Activated T-cell treated with anti-CD3 and anti-CD28 coated beads for 1 hour (primary cell): ENCODE measurements around the gene TUSC2.

Experiments used
- DNase-seq: peaks from one replicate; pipeline ENCODE4 v3.0.0-alpha.2; 2020; ENCODE audit warnings: low read depth

The TUSC2 gene, protein sequence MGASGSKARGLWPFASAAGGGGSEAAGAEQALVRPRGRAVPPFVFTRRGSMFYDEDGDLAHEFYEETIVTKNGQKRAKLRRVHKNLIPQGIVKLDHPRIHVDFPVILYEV

GRCh38 chr3:50327943-50328691, at the start of gene TUSC2:
Gene TUSC2, minus strand, starts transcription at chr3:50328223. Its CDS starts 124 bp downstream, at chr3:50328099.
- peak; percentile 93 for DNase-seq

DNA sequence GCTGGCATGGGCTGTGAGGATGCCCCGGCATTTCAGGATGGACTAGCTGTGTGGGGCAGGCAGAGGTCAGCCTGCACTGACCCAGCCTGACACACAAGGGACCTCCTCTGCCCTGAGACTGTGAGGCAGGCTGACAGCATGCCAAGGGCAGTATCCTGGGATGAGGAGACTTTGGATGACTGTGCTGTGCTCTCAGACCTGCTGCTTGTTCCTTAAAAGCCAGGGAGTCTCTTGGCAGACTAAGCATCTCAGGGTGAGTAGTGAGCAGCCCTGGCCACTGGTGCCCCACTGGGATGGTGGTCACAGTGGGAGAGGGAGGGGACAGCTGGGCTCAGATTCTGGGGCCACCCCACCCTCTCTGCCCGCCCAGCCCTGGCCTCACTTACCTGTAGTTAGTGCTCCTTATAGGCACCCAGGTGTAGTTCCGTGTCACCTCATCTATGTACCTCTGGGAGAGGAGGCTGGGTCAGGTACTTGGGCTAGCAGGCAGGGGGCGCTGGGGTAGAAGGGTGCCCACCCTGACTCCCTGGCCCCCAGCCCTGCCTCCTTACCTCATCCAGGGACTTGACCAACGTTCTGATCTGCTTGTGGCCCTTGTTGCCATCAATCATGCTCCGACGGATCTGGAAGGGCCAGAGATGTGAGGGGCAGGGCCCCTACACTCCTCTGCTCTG, 47.4 kb upstream of the TUSC2 start:
- no peak for DNase-seq

DNA sequence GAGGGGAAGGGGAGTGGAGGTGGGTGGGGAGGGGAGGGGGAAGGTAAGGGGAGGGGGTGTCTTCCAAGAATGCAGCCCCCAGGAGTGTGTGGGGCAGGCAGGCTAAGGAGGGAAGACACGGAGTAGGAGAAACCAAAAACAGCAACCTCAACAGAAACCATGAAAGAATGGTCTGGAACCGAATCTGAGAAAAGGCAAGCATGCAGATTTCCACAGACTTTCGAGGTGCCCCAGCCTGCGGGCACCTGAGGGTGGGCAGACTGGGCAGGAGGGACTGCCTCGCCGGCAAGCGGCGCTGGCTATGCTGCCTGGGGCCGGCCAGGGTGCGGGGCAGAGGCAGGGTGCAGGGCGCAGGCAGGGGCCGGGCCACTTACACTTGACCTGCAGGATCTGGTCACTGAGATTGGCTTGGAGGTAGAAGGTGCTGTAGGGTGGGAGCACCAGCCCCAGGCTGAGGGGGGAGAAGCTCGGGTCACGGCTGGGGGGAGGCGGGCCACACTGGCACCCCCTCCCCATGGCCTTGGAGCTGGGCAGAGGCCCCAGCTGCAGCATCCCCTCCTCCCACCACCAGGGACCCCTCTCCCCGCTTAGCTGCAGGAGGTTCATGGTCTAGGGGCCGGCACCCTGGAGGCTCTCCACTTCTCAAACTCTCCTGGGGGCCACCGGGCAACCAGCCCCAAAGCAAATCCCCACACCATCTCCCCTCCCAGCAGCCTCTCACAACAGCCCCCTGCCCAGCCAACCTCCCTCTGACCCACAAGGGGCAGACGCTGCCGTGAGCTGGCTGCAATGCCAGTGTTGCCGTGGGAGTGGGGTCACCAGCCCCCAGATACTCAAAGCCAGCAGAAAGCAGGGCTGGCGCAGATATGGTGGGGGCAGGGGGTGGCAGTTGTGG, 46.6 kb upstream of the TUSC2 start:
- DNase-seq = no peak

DNA sequence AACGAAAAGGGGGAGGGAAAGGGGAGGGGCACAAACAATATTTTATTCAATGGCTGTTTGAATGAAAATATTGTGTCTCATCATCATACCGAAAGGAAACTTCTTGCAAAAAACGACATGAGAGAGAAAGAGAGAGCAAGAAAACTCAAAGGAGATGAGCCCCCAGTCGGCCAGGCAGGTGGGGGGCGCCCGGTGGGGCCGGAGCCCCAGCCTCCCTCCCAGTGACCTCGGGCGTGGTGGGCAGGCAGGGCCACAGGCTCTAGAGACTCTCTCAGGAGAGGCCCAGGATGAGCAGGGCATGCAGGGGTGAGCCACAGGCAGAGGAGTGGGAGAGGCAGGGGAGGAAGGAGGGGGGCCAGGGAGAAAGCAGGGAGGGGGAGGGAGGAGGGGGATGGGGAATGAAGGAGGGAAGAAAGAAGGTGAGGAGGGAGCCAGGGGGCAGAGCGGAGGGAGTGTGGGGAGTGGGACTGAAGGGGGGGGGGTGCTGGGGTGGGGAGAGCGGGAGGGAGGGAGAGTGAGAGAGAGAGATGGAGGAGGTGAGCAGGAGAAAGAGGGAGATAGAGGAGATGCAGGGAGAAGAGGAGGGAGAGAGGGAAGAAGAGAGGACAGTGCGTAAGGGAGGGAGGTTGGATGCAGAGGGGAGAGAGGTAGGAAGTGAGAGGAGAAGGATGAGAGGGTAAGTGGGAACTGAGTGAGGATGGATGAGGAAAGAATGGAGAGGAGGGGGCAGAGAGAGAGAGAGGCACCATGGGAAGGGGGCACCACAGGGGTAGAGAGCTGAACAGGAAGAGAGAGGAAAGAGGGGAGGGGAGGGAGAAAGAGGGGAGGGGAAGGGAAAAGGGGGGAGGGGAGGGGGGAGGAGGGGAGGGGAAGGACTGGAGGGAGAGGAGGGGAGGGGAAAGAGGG, 45.4 kb upstream of the TUSC2 start:
- no peak for DNase-seq

DNA sequence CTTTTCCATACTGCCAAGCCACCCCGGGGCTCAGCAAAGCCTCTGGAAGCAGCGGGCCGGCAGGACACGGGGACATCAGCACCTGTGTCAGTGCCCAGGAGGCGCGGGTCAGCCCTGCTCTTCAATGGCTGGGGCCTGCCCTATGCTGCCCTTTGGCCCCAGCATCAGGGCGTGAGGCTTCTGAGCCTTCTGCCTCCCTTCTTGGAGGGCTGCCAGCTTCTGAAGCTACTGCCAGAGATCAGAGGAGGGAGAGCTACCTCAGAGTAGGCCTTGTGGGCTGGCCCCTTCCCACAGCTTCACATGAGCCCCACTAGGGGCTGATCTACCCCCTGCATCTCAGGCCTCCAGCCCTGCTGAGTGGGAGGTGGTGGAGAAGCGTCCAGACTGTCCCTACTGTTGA, 44.3 kb upstream of the TUSC2 start:
- no peak for DNase-seq

GRCh38 chr3:50371133-50371685, 43.2 kb upstream of the TUSC2 start:
- DNase-seq = no peak

DNA sequence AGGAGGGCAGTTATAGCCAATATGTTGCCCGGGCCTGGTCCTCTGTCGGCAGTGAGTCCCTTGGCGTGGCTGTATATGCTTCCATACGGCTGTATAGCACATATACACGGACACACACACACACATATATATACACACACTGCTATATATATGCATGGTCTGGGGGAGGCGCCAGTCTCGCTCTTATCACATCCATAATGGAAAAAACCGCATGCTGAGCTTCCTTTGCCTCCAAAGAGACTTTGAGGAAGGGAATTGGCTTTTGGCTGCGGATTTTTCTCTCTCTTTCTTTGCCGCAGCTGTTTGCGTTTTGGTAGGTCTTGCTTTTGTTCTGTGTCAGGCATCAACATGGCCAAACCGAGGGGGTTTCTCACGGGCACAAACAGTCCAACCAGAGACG, 42.6 kb upstream of the TUSC2 start:
- DNase-seq = no peak

GRCh38 chr3:50369012-50369670, 41.1 kb upstream of the TUSC2 start:
- DNase-seq = no peak

GRCh38 chr3:50365842-50366220, 37.8 kb upstream of the TUSC2 start:
- no peak for DNase-seq

GRCh38 chr3:50365080-50365841, 37.2 kb upstream of the TUSC2 start:
- DNase-seq = peak; percentile 93

- no peak for DNase-seq
These were observed 36.6 kb upstream of the TUSC2 start for GRCh38 chr3:50364573-50365079.

DNA sequence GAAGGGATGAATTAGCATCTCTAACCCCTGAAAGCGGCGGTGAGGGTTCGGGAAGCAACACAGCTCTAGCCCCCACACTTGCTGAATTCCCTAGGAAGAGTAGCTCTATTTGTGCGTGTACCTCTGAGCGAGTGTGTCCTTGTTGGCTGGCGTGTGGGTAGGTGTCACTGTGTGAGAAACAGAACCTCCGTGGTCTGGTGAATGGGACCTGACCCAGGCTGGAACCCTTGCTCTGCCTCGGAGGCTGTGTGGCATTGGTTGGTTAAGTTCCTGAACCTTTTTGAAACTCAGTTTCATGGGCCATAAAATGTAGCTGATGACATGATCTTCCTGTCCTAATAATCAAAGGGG, 31.7 kb upstream of the TUSC2 start:
- DNase-seq = no peak

DNA sequence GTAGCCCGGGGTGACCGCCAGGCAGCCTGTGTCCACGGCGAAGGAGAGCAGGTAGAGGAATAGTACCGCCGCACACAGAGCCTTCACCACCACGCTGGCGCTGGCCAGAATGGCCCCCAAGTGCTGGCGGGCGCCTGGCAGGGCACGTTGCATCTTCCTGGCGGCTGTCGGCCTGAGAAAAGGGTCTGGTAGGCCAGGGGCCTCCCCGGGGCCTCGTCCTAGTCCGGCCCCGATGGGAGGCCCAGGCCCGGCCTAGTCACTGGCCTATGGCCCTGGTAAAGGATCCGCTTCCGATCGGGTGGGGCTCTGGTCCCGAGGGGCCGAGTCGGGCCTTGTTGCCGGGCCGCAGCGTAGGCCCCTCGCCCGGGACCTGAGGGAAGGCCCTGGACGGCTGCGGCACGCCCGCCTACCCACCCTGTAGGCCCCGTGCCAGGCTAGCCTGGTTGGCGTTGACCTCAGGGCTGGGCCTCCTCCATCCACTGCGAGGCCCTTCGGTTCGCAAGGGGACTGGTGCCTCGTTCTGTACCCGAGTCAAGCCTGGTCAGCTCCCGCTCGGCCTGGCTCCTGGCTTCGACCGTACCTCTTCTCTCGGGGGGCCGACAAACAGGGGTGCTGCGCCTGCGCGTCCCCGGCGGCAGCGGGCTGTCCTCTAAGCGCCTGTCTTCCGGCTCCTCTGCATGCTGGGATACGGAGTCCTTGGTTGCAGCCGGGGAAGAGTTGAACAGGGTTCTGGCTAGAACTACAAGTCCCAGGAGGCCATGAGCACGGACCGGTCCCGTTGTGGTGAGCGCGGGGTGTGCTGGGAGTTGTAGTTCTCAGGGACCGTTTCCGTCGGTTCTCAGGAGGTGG, 31.1 kb upstream of the TUSC2 start, which contains the start of gene TMEM115:
TSS of gene TMEM115 (minus strand) at position 611 of the 849 bp plus-strand sequence. CDS start at position 153, 458 bp downstream.
- peak; percentile 89 for DNase-seq

DNA sequence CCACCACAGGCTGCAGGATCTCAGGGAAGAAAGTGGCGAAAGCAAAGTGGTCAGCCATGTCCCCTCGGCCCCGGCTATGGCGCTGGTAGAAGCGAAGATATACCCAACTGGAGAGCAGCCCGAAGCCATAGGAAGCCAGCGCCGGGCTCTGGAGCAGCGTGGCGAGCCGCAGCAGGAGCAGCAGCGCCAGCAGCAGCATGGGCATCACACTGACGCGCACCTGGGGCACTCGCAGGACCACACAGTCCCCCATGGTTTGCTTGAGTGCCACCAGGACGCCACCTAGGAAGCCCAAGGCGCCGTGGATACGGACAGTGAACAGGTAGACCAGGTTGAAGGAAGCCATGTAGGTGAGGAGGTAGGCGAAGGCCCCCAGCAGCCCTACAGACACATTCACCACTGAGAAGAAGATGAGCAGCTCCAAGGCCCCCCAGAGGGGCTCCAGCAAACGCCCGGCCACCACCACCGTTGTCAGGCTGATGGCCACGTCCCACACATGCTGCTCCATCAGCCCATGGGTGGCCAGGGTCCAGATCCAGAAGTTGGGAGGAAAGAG, 30.4 kb upstream of the TUSC2 start:
- DNase-seq = no peak

DNA sequence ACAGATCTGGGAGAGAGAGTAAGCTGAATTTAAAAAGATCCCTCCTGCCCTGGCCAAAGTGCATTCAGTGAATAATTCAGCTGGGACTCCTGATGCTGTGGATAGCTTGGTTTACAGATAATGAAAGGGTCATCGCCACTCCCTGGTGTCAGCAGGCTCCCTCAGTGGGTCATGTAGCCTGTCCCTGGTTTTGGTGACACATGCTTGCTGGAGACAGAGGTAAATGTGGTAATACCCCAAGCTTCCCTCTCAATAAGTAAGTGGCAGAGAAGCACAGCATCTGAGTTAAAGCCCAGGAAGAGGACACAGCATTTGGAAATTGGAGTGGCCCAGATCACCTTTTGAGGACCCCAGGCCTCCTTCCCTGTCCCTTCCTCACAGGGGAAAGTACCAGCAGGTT, 29.5 kb upstream of the TUSC2 start:
- no peak for DNase-seq

- DNase-seq = no peak
These were observed 28.5 kb upstream of the TUSC2 start for GRCh38 chr3:50356553-50356952.

- DNase-seq = no peak
These were observed 28.0 kb upstream of the TUSC2 start for GRCh38 chr3:50355829-50356552.

DNA sequence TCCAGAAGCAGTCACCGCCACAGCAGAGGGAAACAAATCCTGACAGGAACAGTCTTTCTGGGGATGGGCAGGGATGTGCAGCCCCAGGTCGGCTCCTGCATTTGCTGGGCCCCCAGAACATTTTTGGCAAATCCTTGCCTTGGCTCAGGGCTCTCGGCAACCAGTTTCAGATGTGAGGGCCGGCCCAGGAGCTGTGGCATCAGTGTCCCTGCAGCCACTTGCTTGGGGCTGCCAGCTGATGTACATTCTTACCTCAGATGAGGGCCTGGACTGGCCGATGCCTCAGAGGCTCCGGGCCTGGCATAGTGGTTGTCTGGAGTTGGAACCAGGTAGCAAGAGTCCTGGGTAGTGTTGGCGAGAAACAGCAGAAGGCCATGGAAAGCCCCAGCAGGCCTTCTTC, 26.8 kb upstream of the TUSC2 start:
- no peak for DNase-seq
